Hypothalamus (tissue), 51 donors: ENCODE measurements around the gene PABPC1L2A.
"Not testable (repeated sequence)": the region's sequence is repeated elsewhere in the genome, so short reads cannot be mapped to it uniquely, and the experiment has no call there.

Experiments used
- DNase-seq, 51 donors: peaks; one replicate each; lab custom pipeline; 2025; lab: John Stamatoyannopoulos, UW

The PABPC1L2A gene

DNA sequence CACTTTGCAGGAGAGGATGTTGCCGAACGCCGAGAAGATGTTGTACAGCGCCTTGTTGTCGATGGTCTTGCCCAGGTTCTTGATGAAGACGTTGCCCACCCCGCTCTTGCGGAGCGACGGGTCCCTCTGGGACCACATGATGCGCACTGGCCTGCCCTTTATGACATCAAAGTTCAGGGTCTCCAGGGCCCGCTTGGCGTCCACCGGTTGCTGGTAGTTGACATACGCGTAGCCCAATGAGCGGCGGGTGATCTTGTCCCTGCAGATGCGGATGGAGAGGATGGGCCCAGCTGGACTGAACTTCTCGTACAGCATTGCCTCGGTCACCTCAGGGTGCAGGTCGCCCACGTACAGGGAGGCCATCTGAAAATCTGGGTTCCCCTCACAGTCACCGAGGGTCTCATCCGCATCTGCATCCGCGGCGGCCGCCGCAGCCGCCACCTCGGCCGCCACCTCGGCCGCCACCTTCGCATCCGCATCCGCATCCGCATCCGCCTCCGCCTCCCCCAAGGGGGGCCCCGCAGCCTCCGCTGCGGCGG lies at the start of gene PABPC1L2A:
Gene PABPC1L2A, minus strand, starts transcription at position 489 of the 539 bp plus-strand sequence. Its CDS starts 126 bp downstream, at position 363.
- DNase-seq, result not testable (repeated sequence)

- DNase-seq, result peak in 22 of 51 donors; percentile 0 to 24 (median 0)
These were observed 48.5 kb upstream of the PABPC1L2A start for GRCh38 chrX:73127700-73128241.

- DNase-seq, result no peak
These were observed 46.9 kb upstream of the PABPC1L2A start for GRCh38 chrX:73126240-73126639.

DNA sequence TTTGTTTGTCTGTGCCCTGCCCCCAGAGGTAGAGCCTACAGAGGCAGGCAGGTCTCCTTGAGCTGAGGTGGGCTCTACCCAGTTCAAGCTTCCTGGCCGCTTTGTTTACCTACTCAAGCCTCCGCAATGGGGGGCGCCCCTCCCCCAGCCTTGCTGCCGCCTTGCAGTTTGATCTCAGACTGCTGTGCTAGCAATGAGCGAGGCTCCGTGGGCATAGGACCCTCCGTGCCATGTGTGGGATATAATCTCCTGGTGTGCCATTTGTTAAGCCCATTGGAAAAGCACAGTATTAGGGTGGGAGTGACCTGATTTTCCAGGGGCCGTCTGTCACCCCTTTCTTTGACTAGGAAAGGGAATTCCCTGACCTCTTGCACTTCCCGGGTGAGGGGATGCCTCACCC lies 20.2 kb upstream of the PABPC1L2A start:
- DNase-seq, result not testable (repeated sequence)

DNA sequence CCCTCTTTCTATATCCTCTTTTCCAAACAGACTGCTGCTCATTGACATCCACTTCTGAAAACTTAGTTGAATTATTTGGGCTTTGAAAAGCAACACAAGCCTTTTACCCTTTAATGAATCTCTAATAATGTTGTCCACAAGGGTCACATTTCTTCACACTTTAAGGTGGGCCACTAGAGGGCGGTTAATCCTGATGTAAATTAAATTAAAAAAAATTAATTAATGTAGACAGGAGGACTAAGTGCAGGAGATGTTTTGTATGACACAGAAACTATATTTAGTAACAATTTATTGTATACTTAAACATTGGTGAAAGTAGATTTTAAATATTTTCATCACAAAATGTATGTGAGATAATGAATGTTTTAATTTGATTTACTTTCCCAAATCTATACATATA lies 7.5 kb upstream of the PABPC1L2A start:
- peak in 3 of 51 donors; percentile 0 to 6 (median 2) for DNase-seq

DNA sequence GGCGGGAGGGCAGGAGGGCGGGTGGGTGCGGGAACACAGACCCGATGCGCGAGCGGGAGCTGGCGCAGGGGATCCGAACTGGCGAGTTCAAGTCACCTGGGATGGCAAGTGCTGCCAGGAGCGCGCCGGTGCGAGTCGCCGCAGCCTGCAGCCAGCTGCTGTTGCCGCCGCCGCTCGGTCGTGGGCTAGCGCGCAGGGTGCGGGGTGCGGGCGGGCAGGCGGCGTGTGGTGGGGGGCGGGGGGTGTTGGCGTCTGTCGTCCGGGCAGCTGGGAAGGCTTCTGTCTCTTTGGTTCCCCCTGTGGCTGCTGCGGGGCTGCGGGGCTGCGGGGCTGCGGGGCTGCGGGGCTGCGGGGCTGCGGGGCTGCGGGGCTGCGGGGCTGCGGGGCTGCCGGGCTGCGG lies 572 bp upstream of the PABPC1L2A start:
- DNase-seq, result not testable (repeated sequence)

DNA sequence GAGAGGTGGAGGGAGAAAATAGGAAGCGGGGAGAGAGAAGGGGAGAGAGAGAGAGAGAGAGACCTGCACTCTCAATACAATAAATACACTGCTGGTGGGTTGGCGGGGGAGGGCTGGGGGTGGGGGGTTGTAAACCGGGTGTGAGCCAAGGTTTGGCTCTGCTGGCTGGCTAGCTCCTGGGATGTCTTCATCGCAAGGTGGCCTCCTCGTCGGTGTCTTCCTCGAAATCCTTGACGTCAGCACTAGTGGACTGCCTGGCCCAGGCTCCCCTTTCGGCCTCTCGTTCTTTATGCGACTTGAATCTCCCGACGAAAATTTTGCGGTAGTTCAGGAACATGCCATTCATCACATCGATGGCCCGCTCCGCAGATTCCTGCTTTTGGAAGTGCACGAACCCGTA lies 715 bp downstream of the PABPC1L2A start:
- DNase-seq, result not testable (repeated sequence)

DNA sequence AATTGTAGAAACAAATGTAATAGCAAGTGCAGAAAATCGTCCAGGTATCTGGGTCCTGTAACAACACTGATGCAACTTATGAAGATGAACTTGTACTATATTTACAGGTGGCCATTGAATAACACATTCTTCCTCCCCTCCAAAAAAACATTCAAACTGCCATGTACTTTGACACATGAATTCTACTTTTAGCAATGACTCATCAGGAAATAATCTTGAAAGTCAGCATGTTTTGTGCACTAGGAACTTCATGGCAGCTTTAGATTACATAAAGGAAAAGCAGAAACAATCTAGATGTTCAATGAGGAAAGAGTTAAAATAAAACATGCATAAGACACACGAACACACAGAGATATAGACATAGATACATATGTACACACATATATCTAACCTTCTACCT lies 2.5 kb downstream of the PABPC1L2A start:
- DNase-seq, result no peak

GRCh38 chrX:73069365-73070035 lies 9.8 kb downstream of the PABPC1L2A start:
- no peak for DNase-seq

DNA sequence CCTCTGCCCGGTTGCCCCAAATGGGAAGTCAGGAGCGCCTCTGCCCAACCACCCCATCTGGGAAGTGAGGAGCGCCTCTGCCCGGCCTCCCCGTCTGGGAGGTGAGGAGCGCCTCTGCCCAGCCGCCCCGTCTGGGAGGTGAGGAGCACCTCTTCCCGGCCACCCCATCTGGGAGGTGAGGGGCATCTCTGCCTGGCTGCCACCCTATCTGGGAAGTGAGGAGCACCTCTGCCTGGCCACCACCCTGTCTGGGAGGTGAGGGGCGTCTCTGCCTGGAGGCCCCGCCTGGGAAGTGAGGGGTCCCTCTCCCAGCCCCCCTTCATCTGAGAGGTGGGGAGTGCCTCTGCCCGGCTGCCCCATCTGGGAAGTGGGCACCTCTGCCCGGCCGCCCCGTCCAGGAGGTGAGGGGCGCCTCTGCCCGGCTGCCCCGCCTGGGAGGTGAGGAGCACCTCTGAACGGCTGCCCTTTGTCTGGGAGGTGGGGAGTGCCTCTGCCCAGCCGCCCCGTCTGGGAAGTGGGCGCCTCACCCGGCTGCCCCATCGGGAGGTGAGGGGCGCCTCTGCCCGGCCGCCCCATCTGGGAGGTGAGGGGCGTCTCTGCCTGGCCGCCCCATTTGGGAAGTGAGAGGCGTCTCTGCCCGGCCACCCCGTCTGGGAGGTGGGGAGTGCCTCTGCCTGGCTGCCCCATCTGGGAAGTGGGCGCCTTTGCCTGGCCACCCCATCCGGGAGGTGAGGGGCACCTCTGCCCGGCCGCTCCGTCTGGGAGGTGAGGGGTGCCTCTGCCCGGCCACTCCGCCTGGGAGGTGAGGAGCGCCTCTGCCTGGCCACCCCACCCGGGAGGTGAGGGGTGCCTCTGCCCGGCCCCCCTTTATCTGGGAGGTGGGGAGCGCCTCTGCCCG lies 10.6 kb downstream of the PABPC1L2A start:
- DNase-seq, result no peak

DNA sequence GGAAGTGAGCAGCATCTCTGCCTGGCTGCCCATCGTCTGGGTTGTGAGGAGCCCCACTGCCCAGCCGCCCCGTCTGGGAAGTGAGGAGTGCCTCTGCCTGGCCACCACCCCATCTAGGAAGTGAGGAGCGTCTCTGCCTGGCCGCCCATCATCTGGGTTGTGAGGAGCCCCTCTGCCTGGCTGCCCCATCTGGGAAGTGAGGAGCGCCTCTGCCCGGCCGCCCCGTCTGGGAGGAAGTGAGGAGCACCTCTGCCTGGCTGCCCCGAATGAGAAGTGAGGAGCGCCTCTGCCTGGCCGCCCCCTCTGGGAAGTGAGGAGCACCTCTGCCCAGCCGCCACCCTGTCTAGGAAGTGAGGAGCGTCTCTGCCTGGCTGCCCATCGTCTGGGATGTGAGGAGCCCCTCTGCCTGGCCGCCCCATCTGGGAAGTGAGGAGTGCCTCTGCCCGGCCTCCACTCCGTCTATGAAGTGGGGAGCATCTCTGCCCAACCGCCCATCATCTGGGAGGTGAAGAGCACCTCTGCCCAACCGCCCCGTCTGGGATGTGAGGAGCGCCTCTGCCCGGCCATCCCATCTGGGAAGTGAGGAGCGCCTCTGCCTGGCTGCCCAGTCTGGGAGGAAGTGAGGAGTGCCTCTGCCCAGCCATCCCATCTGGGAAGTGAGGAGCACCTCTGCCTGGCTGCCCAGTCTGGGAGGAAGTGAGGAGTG lies 11.4 kb downstream of the PABPC1L2A start:
- not testable (repeated sequence) for DNase-seq

- DNase-seq, result no peak
These were observed 50.4 kb downstream of the PABPC1L2A start for GRCh38 chrX:73028876-73029275.
